ENCODE measurements around the gene CNTNAP2.

- TF ChIP-seq ZNF792 (CRISPR knock-in tag; IDR thresholded peaks at IDR 0.05), result no peak
- no peak for TF ChIP-seq ZNF281 (CRISPR knock-in tag; IDR thresholded peaks at IDR 0.05; ENCODE audit: borderline replicate concordance)
- TF ChIP-seq NR2F1 (CRISPR knock-in tag; IDR thresholded peaks at IDR 0.05), result no peak
- no peak for TF ChIP-seq ATF1 (CRISPR knock-in tag; IDR thresholded peaks at IDR 0.05)
These were observed 2148.4 kb downstream of the CNTNAP2 start for GRCh38 chr7:148264933-148265557.
